ENCODE measurements around the gene SIAH2.
A peak's percentile ranks its signal among the peaks of the same experiment; 100 is the strongest.

The SIAH2 gene

DNA sequence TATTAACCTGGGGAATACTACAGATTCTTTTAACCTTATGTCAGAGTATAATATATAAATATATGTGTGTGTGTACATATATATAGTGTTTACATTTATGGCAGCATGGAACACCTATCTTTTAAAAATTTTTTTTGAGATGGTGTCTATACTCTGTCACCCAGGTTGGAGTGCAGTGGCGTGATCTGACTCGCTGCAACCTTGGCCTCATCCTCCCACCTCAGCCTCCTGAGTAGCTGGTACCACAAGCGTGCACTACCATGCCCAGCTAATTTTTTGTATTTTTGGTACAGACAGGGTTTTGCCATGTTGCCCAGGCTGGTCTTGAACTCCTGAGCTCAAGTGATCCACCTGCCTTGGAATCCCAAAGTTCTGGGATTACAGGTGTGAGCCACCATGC is 40.7 kb downstream of the SIAH2 start:
- no peak for TF ChIP-seq POLR2A (IDR thresholded peaks at IDR 0.05; ENCODE audit: low read depth, low read length)
- no peak for TF ChIP-seq POLR2AphosphoS5 (IDR thresholded peaks at IDR 0.05; ENCODE audit: low read depth, low read length)
- TF ChIP-seq TAF1 (IDR thresholded peaks at IDR 0.05; ENCODE audit: borderline replicate concordance, low read depth, low read length) = no peak
- FAIRE-seq (no peak), DNase-seq (ENCODE audit: insufficient read length) (no peak)

DNA sequence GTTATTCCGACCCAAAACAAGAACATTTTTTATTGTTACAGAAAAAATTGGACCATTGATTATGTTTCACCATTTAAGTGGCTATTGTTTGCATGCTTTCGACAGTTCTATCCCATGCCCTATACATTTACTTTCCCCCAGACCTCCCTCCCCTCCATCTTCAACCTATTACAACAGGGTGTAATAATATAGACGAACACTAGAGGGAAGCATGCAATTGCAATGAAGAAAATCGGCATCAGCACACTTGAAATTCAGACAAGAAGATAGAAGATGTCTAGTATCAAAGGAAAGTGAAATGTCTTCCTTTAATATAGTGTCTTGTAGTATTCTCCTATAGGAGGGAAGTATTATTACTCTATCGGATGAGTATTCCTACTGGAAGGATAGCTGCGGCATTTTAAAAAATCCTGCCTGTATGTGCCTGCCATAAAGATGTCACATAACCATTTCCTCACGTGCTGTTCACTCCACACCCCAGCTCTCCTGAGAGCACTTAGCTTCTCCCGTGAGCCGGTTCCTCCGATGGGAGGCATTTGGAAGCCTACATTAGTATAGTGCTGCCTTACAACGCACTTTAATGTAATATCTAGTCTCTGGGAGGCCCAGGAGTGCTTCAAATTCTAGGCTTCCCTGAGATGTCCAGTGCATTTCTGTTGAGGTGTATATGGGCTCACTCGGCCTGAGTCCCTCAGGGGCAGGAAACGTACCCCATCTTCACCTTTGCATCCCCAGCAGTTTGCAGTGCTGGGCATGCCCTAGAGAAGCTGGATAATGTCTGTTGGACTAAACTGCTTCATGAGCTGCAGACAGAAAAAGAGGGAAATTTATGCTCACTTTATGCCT is 41.5 kb downstream of the SIAH2 start:
- TF ChIP-seq TAF1 (IDR thresholded peaks at IDR 0.05; ENCODE audit: borderline replicate concordance, low read depth, low read length) = no peak
- FAIRE-seq (peak; percentile 90), DNase-seq (ENCODE audit: insufficient read length) (peak; percentile 30)

DNA sequence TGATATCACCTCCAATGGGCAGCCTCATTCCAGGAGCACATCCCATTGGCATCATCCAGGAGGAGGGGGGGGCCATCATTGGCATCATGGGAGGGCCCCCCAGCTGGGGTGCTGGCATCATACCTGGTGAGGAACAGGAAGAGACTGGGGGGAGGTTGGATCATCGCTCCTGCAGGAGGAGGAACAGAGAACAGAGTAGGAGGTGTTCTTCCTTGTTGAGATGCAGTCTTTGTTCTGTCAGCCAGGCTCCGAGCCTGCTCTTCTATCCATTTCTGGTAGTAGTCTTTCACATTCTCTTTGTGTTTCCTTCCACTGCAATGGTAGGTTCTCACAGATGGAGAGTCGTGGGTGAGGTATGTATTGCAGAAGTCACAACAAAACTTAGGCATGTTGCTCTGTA is 42.5 kb downstream of the SIAH2 start:
- TF ChIP-seq TAF1 (IDR thresholded peaks at IDR 0.05; ENCODE audit: borderline replicate concordance, low read depth, low read length) (no peak), POLR2AphosphoS5 (IDR thresholded peaks at IDR 0.05; ENCODE audit: low read depth, low read length) (no peak), POLR2A (IDR thresholded peaks at IDR 0.05; ENCODE audit: low read depth, low read length) (no peak)
- DNase-seq (ENCODE audit: insufficient read length) (no peak), FAIRE-seq (no peak)

DNA sequence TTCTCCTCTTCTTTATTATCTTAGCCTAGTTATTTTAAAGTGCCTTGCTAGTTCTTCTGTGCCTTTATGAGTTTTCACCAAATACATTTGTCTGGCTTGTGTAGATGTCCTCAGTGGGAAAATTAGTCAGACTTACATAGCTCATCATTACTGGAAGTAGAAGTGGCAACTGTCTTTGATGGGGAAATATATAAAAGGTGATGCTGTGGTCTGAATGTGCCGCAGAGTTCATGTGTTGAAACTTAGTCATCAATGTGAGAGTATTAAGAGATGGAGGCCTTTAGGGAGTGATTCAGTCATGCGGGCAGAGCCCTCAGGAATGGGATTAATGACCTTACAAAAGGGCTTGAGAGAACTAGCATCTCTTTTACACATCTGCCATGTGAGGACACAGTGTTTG is 52.9 kb downstream of the SIAH2 start:
- FAIRE-seq = no peak
- DNase-seq (ENCODE audit: insufficient read length) = no peak

DNA sequence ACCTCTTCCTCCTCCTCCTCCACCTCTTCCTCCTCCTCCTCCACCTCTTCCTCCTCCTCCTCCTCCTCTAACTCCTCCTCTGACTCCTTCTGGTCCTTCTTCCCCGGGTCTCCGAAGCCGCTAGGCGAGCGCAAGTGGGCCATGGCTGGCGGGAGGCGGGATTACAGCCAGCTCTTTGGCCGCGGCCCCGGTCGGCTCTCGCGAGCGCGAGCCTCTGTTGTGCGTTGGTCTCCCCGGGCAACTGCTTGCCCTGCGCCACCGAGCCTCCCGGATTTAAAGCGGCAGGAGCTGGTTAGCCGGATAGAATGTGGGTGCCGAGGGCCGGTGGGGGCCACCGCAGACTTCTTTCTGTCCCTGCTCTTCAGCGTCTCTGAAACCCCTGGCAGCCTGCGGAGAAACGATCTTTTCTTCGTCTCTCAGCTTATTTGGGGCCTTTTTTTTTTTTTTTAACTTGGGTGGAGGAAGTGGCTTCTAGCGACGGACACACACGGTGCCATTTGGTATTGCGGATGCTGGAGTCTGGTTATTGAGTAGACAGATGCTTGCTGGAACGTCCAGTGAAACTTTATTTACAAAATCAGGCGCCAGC is 59.1 kb downstream of the SIAH2 start, which contains the start of gene ERICH6:
TSS of gene ERICH6 (minus strand) at position 165 of the 589 bp plus-strand sequence. CDS start at position 143, 22 bp downstream.
- FAIRE-seq (peak; percentile 90), DNase-seq (ENCODE audit: insufficient read length) (peak; percentile 82)
- TF ChIP-seq POLR2A (IDR thresholded peaks at IDR 0.05; ENCODE audit: low read depth, low read length) = peak; percentile 60; the same call in 1 of the 2 replicates
- TF ChIP-seq POLR2AphosphoS5 (IDR thresholded peaks at IDR 0.05; ENCODE audit: low read depth, low read length) = 0 out of 2 replicates have a peak, but pooled peaks have one; percentile 34
- TF ChIP-seq TAF1 (IDR thresholded peaks at IDR 0.05; ENCODE audit: borderline replicate concordance, low read depth, low read length) = peak; percentile 53; the same call in 1 of the 2 replicates

More for the DNA sequence above, 52.9 kb downstream of the SIAH2 start:
- TF ChIP-seq POLR2A (IDR thresholded peaks at IDR 0.05; ENCODE audit: low read depth, low read length) = no peak
- no peak for TF ChIP-seq POLR2AphosphoS5 (IDR thresholded peaks at IDR 0.05; ENCODE audit: low read depth, low read length)
- no peak for TF ChIP-seq TAF1 (IDR thresholded peaks at IDR 0.05; ENCODE audit: borderline replicate concordance, low read depth, low read length)

DNA sequence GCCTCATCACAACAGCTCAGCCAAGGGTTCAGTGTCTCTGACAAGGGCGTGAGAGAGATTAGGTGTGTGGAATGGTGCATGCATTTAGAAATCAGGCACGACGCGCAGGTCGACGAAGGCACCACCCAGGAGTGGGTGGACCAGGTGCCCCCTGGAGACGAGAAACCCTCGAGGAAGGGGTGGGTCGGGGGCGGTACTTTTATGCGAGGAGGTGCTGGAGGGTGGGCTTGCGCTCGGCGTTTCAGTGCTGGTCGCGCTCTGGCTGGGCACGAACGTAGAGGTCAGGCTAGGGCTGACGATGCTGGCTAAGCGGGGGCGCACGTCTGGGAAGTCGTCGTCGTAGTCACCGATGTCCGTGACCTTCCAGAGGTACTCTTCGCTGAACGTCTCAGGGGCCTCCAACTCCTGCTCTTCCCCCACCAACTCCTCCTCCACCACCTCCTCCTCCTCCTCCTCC is 59.6 kb downstream of the SIAH2 start:
- FAIRE-seq (no peak), DNase-seq (ENCODE audit: insufficient read length) (peak; percentile 20)
- TF ChIP-seq POLR2A (IDR thresholded peaks at IDR 0.05; ENCODE audit: low read depth, low read length) (no peak), POLR2AphosphoS5 (IDR thresholded peaks at IDR 0.05; ENCODE audit: low read depth, low read length) (peak; percentile 44), TAF1 (IDR thresholded peaks at IDR 0.05; ENCODE audit: borderline replicate concordance, low read depth, low read length) (no peak)

DNA sequence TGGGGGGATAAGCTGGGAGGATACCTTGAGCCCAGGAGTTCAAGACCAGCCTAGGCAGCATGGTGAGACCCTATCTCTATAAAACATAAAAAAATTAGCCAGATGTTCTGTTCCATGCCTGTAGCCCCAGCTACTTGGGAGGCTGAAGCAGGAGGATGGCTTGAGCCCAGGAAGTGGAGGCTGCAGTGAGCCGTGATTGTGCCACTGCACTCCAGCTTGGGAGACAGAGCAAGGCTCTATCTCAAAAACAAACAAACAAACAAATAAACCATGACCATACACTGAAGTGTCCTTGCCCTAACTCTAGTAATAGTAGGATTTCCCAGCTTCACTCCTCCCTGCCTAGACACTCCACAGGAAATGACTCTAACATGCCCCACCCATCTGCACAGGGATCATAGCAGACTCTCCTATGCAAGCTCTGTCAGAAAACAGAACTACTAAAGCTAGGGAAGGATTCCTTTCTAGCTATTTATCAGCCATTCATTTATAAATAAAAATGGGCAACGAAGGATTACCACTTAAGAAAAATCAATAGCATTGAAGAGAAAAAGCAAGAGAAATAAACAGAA is 63.8 kb downstream of the SIAH2 start:
- TF ChIP-seq POLR2A (IDR thresholded peaks at IDR 0.05; ENCODE audit: low read depth, low read length) = no peak
- no peak for TF ChIP-seq POLR2AphosphoS5 (IDR thresholded peaks at IDR 0.05; ENCODE audit: low read depth, low read length)
- no peak for TF ChIP-seq TAF1 (IDR thresholded peaks at IDR 0.05; ENCODE audit: borderline replicate concordance, low read depth, low read length)
- no peak for DNase-seq (ENCODE audit: insufficient read length)
- no peak for FAIRE-seq

DNA sequence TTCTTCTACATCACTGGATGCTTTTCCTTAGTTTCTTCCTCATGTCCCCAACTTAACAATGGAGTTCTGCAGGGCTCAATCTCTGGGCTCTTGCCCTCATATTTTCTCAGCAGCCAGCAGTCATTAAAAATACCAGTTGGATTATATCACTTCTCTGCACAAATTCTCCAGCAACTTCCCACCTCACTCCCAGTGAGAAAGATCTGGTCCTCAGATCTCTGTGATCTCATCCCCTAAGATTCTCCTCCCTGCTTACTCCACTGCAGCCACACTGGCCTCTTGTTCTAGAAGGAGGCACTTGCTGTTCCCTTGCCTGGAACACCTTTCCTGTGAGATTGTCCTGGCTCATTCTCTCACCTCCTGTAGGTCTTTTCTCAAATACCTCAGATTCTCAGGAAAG is 65.3 kb downstream of the SIAH2 start:
- FAIRE-seq (no peak), DNase-seq (ENCODE audit: insufficient read length) (no peak)
- no peak for TF ChIP-seq POLR2A (IDR thresholded peaks at IDR 0.05; ENCODE audit: low read depth, low read length)
- no peak for TF ChIP-seq TAF1 (IDR thresholded peaks at IDR 0.05; ENCODE audit: borderline replicate concordance, low read depth, low read length)
- no peak for TF ChIP-seq POLR2AphosphoS5 (IDR thresholded peaks at IDR 0.05; ENCODE audit: low read depth, low read length)

DNA sequence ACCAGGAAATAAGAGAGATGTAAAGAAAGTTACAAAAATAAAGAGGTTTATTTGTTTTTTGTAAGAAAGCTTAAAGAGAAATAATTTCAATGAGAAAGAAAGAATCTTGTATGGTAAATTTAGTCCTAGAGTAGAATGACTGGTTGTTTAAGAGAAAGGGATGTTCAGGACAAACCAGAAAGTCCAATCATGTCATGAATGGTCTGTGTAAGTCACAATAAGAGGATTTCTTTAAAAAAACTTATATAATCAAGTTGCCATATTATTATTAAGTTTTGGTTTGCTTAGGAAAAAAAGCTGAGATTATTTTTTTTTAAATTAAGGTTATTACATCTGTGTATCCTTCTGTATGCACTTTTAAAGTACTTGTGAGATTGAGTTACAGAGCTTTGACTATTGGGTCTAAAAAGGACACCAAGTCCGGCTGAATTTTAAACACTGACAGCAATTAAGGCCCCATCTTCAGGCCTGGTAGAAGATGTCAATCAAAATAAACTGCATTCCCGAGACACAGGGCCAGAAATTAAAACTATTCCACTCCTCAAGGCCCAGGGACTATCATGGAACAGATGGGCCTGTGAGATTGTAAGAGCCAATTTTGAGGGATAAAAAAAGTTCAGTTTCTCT is 71.4 kb downstream of the SIAH2 start:
- FAIRE-seq (no peak), DNase-seq (ENCODE audit: insufficient read length) (no peak)
- TF ChIP-seq POLR2A (IDR thresholded peaks at IDR 0.05; ENCODE audit: low read depth, low read length) (no peak), POLR2AphosphoS5 (IDR thresholded peaks at IDR 0.05; ENCODE audit: low read depth, low read length) (no peak), TAF1 (IDR thresholded peaks at IDR 0.05; ENCODE audit: borderline replicate concordance, low read depth, low read length) (no peak)

Measured in GM12892 (cell line).